ENCODE data around the gene TPSG1. TPM values are rescaled to one million over a fixed set of nuclear protein-coding genes. Genes with fewer than 3 reads are reported as not detected.

TPSG1 gene
- total and polyA plus RNA-seq, 2 of the 13 experiments (the other 11 are each of a cell fraction or from before 2014, with no cell fraction given): not detected

DNA sequence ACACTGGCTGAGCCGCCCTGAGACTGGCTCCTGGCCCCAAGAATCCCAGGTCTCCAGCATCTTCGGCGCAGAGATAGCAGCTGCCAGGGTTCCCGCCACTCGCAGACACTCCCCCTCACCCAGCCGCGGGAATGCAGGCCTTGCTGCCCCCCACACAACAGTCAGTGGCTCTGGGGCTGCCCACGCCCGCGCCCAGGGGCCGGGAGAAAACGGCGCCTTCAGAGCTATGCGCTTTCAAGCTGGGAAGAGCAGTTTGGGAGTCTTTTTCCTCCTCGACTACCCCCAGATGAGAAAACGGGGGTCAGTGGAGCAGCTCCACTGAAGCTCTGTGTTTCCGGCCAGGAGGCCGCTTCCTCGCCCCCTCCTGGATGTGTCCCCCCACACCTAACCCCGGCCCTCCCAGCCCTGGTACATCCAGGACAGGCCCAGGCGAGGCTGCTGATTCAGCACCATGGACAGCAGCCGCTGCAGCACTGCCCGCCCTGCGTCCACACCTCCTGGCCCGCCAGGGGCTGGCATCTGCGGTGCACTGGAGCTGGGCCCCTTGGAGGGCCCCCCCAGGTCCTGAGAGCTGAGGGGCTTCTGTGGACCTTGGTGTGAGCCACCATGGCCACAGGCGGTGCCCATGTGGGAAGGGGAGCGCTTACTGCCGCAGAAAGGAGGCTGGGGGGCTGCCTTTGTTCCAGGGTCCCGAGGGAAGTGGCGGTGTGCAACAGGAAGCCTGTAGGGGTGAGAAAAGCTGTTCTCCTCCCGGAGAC is 36.5 kb downstream of the TPSG1 start (continued):
- TF ChIP-seq, protein P1, sequence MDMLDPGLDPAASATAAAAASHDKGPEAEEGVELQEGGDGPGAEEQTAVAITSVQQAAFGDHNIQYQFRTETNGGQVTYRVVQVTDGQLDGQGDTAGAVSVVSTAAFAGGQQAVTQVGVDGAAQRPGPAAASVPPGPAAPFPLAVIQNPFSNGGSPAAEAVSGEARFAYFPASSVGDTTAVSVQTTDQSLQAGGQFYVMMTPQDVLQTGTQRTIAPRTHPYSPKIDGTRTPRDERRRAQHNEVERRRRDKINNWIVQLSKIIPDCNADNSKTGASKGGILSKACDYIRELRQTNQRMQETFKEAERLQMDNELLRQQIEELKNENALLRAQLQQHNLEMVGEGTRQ (IDR thresholded peaks at IDR 0.05; ENCODE audit: low read depth, low read length): no peak
- TF ChIP-seq, protein P1 (CRISPR knock-in tag; IDR thresholded peaks at IDR 0.05; ENCODE audit: borderline replicate concordance): no peak
- TF ChIP-seq ZNF672 (CRISPR knock-in tag; IDR thresholded peaks at IDR 0.05) (no peak), RARA (CRISPR knock-in tag; IDR thresholded peaks at IDR 0.05) (peak; percentile 44; the same call in 1 of the 2 replicates), KDM3A (CRISPR knock-in tag; IDR thresholded peaks at IDR 0.05; ENCODE audit: low read depth) (peak; percentile 47; the same call in 1 of the 2 replicates), JARID2 (CRISPR knock-in tag; IDR thresholded peaks at IDR 0.05; ENCODE audit: insufficient replicate concordance) (peak; percentile 46), SRF (IDR thresholded peaks at IDR 0.05; ENCODE audit: low read depth, low read length) (no peak), MED1 (CRISPR knock-in tag; IDR thresholded peaks at IDR 0.05) (peak; percentile 54), MAF1 (CRISPR knock-in tag; IDR thresholded peaks at IDR 0.05; ENCODE audit: borderline replicate concordance) (peak; percentile 81; the same call in 1 of the 2 replicates), MED8 (CRISPR knock-in tag; IDR thresholded peaks at IDR 0.05; ENCODE audit: insufficient replicate concordance) (no peak), ZBTB20 (CRISPR knock-in tag; IDR thresholded peaks at IDR 0.05; ENCODE audit: borderline replicate concordance, low read depth) (peak; percentile 80; the same call in 1 of the 2 replicates), TRIM24 (CRISPR knock-in tag; IDR thresholded peaks at IDR 0.05) (no peak), SRSF4 (IDR thresholded peaks at IDR 0.05; ENCODE audit: low read depth, low read length, poor library complexity, severe bottlenecking) (no peak)
- TF ChIP-seq, protein P2, sequence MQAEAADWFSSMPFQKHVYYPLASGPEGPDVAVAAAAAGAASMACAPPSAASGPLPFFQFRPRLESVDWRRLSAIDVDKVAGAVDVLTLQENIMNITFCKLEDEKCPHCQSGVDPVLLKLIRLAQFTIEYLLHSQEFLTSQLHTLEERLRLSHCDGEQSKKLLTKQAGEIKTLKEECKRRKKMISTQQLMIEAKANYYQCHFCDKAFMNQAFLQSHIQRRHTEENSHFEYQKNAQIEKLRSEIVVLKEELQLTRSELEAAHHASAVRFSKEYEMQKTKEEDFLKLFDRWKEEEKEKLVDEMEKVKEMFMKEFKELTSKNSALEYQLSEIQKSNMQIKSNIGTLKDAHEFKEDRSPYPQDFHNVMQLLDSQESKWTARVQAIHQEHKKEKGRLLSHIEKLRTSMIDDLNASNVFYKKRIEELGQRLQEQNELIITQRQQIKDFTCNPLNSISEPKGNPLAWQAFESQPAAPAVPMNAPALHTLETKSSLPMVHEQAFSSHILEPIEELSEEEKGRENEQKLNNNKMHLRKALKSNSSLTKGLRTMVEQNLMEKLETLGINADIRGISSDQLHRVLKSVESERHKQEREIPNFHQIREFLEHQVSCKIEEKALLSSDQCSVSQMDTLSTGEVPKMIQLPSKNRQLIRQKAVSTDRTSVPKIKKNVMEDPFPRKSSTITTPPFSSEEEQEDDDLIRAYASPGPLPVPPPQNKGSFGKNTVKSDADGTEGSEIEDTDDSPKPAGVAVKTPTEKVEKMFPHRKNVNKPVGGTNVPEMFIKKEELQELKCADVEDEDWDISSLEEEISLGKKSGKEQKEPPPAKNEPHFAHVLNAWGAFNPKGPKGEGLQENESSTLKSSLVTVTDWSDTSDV (CRISPR knock-in tag; IDR thresholded peaks at IDR 0.05): no peak
- TF ChIP-seq, protein P3, sequence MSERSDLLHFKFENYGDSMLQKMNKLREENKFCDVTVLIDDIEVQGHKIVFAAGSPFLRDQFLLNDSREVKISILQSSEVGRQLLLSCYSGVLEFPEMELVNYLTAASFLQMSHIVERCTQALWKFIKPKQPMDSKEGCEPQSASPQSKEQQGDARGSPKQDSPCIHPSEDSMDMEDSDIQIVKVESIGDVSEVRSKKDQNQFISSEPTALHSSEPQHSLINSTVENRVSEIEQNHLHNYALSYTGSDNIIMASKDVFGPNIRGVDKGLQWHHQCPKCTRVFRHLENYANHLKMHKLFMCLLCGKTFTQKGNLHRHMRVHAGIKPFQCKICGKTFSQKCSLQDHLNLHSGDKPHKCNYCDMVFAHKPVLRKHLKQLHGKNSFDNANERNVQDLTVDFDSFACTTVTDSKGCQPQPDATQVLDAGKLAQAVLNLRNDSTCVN (CRISPR knock-in tag; IDR thresholded peaks at IDR 0.05; ENCODE audit: borderline replicate concordance): 0 out of 2 replicates have a peak, but pooled peaks have one; percentile 68
- TF ChIP-seq, protein P4, sequence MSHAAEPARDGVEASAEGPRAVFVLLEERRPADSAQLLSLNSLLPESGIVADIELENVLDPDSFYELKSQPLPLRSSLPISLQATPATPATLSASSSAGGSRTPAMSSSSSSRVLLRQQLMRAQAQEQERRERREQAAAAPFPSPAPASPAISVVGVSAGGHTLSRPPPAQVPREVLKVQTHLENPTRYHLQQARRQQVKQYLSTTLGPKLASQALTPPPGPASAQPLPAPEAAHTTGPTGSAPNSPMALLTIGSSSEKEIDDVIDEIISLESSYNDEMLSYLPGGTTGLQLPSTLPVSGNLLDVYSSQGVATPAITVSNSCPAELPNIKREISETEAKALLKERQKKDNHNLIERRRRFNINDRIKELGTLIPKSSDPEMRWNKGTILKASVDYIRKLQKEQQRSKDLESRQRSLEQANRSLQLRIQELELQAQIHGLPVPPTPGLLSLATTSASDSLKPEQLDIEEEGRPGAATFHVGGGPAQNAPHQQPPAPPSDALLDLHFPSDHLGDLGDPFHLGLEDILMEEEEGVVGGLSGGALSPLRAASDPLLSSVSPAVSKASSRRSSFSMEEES (CRISPR knock-in tag; IDR thresholded peaks at IDR 0.05): peak; percentile 60
- TF ChIP-seq, protein P5, sequence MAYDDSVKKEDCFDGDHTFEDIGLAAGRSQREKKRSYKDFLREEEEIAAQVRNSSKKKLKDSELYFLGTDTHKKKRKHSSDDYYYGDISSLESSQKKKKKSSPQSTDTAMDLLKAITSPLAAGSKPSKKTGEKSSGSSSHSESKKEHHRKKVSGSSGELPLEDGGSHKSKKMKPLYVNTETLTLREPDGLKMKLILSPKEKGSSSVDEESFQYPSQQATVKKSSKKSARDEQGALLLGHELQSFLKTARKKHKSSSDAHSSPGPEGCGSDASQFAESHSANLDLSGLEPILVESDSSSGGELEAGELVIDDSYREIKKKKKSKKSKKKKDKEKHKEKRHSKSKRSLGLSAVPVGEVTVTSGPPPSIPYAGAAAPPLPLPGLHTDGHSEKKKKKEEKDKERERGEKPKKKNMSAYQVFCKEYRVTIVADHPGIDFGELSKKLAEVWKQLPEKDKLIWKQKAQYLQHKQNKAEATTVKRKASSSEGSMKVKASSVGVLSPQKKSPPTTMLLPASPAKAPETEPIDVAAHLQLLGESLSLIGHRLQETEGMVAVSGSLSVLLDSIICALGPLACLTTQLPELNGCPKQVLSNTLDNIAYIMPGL (CRISPR knock-in tag; IDR thresholded peaks at IDR 0.05; ENCODE audit: borderline replicate concordance in 1 of 2, low read depth in 1 of 2): no peak

Data from HepG2 (cell line).